GM23338 (cell line): ENCODE data around the gene ERP27. TPM values are rescaled to one million over a fixed set of nuclear protein-coding genes. Genes with fewer than 3 reads are reported as not detected.
A peak's percentile ranks its signal among the peaks of the same experiment; 100 is the strongest.

Experiments used
- ATAC-seq: fragments of 200-7000 bp; cut with Tn5 transposase; 3 replicates; pipeline ENCODE4 v1.9.1; 2020
- DNase-seq: peaks from one replicate; pipeline ENCODE4 v3.0.0-alpha.2; 2015; ENCODE audit warnings: low spot score
- H2AFZ ChIP-seq: fragments of 200-600 bp; sonication (generic); 2 replicates; pipeline ENCODE4 v1.8.0; 2016; ENCODE audit warnings: antibody characterized with exemption, mild to moderate bottlenecking, moderate library complexity
- H3F3A ChIP-seq: fragments of 200-600 bp; sonication (generic); replicated peaks from 2 replicates; pipeline ENCODE4 v1.8.0; 2017; ENCODE audit warnings: antibody characterized with exemption, mixed run types, low read depth
- H3K27ac ChIP-seq: fragments of 200-600 bp; sonication (generic); 2 replicates; pipeline ENCODE4 v1.6.1; 2016; ENCODE audit warnings: low read depth
- H3K27me3 ChIP-seq: fragments of 200-600 bp; sonication (generic); 2 replicates; pipeline ENCODE4 v1.8.0; 2016; ENCODE audit warnings: mild to moderate bottlenecking, mixed run types, moderate library complexity; ENCODE audit not compliant: insufficient read depth
- H3K36me3 ChIP-seq: fragments of 200-600 bp; sonication (generic); 2 replicates; pipeline ENCODE4 v1.8.0; 2016; ENCODE audit warnings: mild to moderate bottlenecking; ENCODE audit not compliant: insufficient read depth
- H3K4me1 ChIP-seq: fragments of 200-600 bp; sonication (generic); 2 replicates; pipeline ENCODE4 v1.8.0; 2016; ENCODE audit warnings: mild to moderate bottlenecking, moderate library complexity; ENCODE audit not compliant: insufficient read depth
- H3K4me2 ChIP-seq: fragments of 200-600 bp; sonication (generic); 2 replicates; pipeline ENCODE4 v1.7.1; 2017; ENCODE audit warnings: mixed run types
- H3K4me3 ChIP-seq: fragments of 200-600 bp; sonication (generic); 2 replicates; pipeline ENCODE4 v1.6.1; 2016; ENCODE audit warnings: mixed run types
- H3K79me2 ChIP-seq: fragments of 200-600 bp; sonication (generic); replicated peaks from 2 replicates; pipeline ENCODE4 v1.8.0; 2017; ENCODE audit warnings: mild to moderate bottlenecking; ENCODE audit not compliant: insufficient read depth
- H3K9me2 ChIP-seq: fragments of 200-600 bp; sonication (generic); 2 replicates; pipeline ENCODE4 v1.8.0; 2017; ENCODE audit not compliant: insufficient read depth
- H4K20me1 ChIP-seq: fragments of 200-600 bp; sonication (generic); replicated peaks from 2 replicates; pipeline ENCODE4 v1.8.0; 2017; ENCODE audit warnings: mild to moderate bottlenecking; ENCODE audit not compliant: insufficient read depth
- H3K27ac Mint-ChIP-seq: 2 replicates; pipeline ENCODE4 v1.8.0; 2020; ENCODE audit warnings: inconsistent platforms, mild to moderate bottlenecking, moderate library complexity, mixed read lengths
- H3K27me3 Mint-ChIP-seq: 3 replicates; pipeline ENCODE4 v1.8.0; 2022; ENCODE audit warnings: low read depth, mild to moderate bottlenecking, moderate library complexity, mixed read lengths, inconsistent platforms; ENCODE audit not compliant: insufficient read depth, poor library complexity
- H3K36me3 Mint-ChIP-seq: 3 replicates; pipeline ENCODE4 v1.8.0; 2021; ENCODE audit warnings: low read depth, mild to moderate bottlenecking, inconsistent platforms, moderate library complexity, mixed read lengths
- H3K4me1 Mint-ChIP-seq: 3 replicates; pipeline ENCODE4 v1.8.0; 2020; ENCODE audit warnings: mild to moderate bottlenecking, inconsistent platforms, mixed read lengths
- H3K4me3 Mint-ChIP-seq: 3 replicates; pipeline ENCODE4 v1.8.0; 2021; ENCODE audit warnings: moderate library complexity, mild to moderate bottlenecking, inconsistent platforms, mixed read lengths
- H3K9me3 Mint-ChIP-seq: 3 replicates; pipeline ENCODE4 v1.8.0; 2020; ENCODE audit warnings: moderate library complexity, mild to moderate bottlenecking, inconsistent platforms, mixed read lengths
- EZH2 ChIP-seq: fragments of 200-600 bp; sonication (generic); IDR thresholded peaks from one replicate; pipeline ENCODE4 v1.8.0; 2017; ENCODE audit warnings: antibody characterized with exemption, mild to moderate bottlenecking, low read depth; ENCODE audit not compliant: unreplicated experiment
- JUNB ChIP-seq: IDR thresholded peaks from one replicate; pipeline ENCODE4 v1.6.1; 2016; ENCODE audit warnings: antibody characterized with exemption; ENCODE audit not compliant: unreplicated experiment
- POLR2AphosphoS5 ChIP-seq: IDR thresholded peaks from 2 replicates; pipeline ENCODE4 v1.6.1; 2016; ENCODE audit warnings: antibody characterized with exemption, low read depth
- STAT1 ChIP-seq: IDR thresholded peaks from one replicate; pipeline ENCODE4 v1.6.1; 2016; ENCODE audit warnings: antibody characterized with exemption; ENCODE audit not compliant: unreplicated experiment
- polyA plus RNA-seq: library from polyadenylated mRNA; unstranded; fragments of >200 nt; fragmentation: Nextera tagmentation; extraction: Ambion mirVana; gene quantifications from 2 replicates; pipeline ENCODE4 v1.2.1, GENCODE V29; 2016
- total RNA-seq: library from RNA; depleted of rRNA; stranded (reverse); fragments of >200 nt; shearing (Covaris generic); gene quantifications from 2 replicates; pipeline ENCODE4 v1.2.3, GENCODE V29; 2014
- TF ChIP-seq, protein P1 (sequence below): fragments of 250-450 bp; sonication (Bioruptor Pico); IDR thresholded peaks from 2 replicates; pipeline ENCODE4 v1.5.0; 2020; ENCODE audit warnings: mild to moderate bottlenecking, moderate library complexity

ERP27 gene
- total and polyA plus RNA-seq, 2 experiments from 2014 or later, result not detected

- Histone ChIP-seq H3K4me1 (no peaks in the 10 kb centered on the region), H3F3A (no peaks in the 10 kb centered on the region), H3K4me2 (peak within 1 kb of the TSS; percentile 50; the same call in 1 of the 2 replicates), H3K79me2 (no peaks in the 10 kb centered on the region), H3K27ac (no peak within 1 kb of the TSS), H3K36me3 (no peaks in the 10 kb centered on the region), H3K9me2 (no peaks in the 10 kb centered on the region; the same call in 1 of the 2 replicates), H2AFZ (peak within 1 kb of the TSS; percentile 50; the same call in 1 of the 2 replicates), H3K4me3 (no peak within 1 kb of the TSS), H3K27me3 (no peaks in the 10 kb centered on the region), H4K20me1 (no peaks in the 10 kb centered on the region)
- no peaks in the 10 kb centered on the region for H3K9me3 Mint-ChIP-seq
- no peaks in the 10 kb centered on the region for H3K27me3 Mint-ChIP-seq
- no peak within 1 kb of the TSS for H3K4me3 Mint-ChIP-seq
- DNase-seq (peak; percentile 34), ATAC-seq (peak; percentile 67)
- H3K27ac Mint-ChIP-seq, result 0 out of 2 replicates have a peak within 1 kb of the TSS, but pooled peaks have one; percentile 35
- peaks cover 18% of the 10 kb centered on the region for H3K4me1 Mint-ChIP-seq
- no peaks in the 10 kb centered on the region for H3K36me3 Mint-ChIP-seq
- TF ChIP-seq EZH2, result no peak
- no peak for TF ChIP-seq POLR2AphosphoS5
- TF ChIP-seq STAT1, result no peak
- TF ChIP-seq, protein P1, sequence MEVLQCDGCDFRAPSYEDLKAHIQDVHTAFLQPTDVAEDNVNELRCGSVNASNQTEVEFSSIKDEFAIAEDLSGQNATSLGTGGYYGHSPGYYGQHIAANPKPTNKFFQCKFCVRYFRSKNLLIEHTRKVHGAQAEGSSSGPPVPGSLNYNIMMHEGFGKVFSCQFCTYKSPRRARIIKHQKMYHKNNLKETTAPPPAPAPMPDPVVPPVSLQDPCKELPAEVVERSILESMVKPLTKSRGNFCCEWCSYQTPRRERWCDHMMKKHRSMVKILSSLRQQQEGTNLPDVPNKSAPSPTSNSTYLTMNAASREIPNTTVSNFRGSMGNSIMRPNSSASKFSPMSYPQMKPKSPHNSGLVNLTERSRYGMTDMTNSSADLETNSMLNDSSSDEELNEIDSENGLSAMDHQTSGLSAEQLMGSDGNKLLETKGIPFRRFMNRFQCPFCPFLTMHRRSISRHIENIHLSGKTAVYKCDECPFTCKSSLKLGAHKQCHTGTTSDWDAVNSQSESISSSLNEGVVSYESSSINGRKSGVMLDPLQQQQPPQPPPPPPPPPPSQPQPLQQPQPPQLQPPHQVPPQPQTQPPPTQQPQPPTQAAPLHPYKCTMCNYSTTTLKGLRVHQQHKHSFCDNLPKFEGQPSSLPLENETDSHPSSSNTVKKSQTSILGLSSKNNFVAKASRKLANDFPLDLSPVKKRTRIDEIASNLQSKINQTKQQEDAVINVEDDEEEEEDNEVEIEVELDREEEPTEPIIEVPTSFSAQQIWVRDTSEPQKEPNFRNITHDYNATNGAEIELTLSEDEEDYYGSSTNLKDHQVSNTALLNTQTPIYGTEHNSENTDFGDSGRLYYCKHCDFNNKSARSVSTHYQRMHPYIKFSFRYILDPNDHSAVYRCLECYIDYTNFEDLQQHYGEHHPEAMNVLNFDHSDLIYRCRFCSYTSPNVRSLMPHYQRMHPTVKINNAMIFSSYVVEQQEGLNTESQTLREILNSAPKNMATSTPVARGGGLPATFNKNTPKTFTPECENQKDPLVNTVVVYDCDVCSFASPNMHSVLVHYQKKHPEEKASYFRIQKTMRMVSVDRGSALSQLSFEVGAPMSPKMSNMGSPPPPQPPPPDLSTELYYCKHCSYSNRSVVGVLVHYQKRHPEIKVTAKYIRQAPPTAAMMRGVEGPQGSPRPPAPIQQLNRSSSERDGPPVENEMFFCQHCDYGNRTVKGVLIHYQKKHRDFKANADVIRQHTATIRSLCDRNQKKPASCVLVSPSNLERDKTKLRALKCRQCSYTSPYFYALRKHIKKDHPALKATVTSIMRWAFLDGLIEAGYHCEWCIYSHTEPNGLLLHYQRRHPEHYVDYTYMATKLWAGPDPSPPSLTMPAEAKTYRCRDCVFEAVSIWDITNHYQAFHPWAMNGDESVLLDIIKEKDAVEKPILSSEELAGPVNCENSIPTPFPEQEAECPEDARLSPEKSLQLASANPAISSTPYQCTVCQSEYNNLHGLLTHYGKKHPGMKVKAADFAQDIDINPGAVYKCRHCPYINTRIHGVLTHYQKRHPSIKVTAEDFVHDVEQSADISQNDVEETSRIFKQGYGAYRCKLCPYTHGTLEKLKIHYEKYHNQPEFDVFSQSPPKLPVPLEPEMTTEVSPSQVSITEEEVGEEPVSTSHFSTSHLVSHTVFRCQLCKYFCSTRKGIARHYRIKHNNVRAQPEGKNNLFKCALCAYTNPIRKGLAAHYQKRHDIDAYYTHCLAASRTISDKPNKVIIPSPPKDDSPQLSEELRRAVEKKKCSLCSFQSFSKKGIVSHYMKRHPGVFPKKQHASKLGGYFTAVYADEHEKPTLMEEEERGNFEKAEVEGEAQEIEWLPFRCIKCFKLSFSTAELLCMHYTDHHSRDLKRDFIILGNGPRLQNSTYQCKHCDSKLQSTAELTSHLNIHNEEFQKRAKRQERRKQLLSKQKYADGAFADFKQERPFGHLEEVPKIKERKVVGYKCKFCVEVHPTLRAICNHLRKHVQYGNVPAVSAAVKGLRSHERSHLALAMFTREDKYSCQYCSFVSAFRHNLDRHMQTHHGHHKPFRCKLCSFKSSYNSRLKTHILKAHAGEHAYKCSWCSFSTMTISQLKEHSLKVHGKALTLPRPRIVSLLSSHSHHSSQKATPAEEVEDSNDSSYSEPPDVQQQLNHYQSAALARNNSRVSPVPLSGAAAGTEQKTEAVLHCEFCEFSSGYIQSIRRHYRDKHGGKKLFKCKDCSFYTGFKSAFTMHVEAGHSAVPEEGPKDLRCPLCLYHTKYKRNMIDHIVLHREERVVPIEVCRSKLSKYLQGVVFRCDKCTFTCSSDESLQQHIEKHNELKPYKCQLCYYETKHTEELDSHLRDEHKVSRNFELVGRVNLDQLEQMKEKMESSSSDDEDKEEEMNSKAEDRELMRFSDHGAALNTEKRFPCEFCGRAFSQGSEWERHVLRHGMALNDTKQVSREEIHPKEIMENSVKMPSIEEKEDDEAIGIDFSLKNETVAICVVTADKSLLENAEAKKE (CRISPR knock-in tag), result no peak
- TF ChIP-seq JUNB, result no peak
These were observed 23.3 kb upstream of the ERP27 start, which contains the start of gene ARHGDIB for GRCh38 chr12:14961466-14962152. Gene ARHGDIB, minus strand, starts transcription at chr12:14961601. Its CDS starts 10,889 bp downstream, at chr12:14950712.
